SK-N-SH treated with all-trans-retinoic acid at 6 μM for 48 hours (cell line): ENCODE data around the gene EPC2.

Source experiments
- ATAC-seq: fragments of 200-7000 bp; cut with Tn5 transposase; 3 replicates; pipeline ENCODE4 v1.9.1; 2020; ENCODE audit warnings: mild to moderate bottlenecking, moderate library complexity
- ARNTL ChIP-seq: fragments of 450-650 bp; formaldehyde crosslinking; IDR thresholded peaks from 2 replicates; pipeline ENCODE4 v1.5.0; 2020; ENCODE audit warnings: low read depth, mild to moderate bottlenecking, moderate library complexity, borderline replicate concordance
- BACH2 ChIP-seq: fragments of 250-450 bp; sonication (Bioruptor Pico); IDR thresholded peaks from 2 replicates; pipeline ENCODE4 v1.9.0; 2021; ENCODE audit warnings: mild to moderate bottlenecking, borderline replicate concordance
- CSDC2 ChIP-seq: fragments of 250-450 bp; sonication (Bioruptor Pico); IDR thresholded peaks from 2 replicates; pipeline ENCODE4 v1.5.0; 2020; ENCODE audit warnings: mild to moderate bottlenecking, moderate library complexity
- ESRRG ChIP-seq: fragments of 250-450 bp; sonication (Bioruptor Pico); IDR thresholded peaks from 2 replicates; pipeline ENCODE4 v1.6.1; 2021; ENCODE audit warnings: mild to moderate bottlenecking
- GLIS3 ChIP-seq: fragments of 250-450 bp; sonication (Bioruptor Pico); IDR thresholded peaks from 2 replicates; pipeline ENCODE4 v1.5.0; 2020; ENCODE audit warnings: mild to moderate bottlenecking, moderate library complexity
- ISL1 ChIP-seq: fragments of 250-450 bp; sonication (Bioruptor Pico); IDR thresholded peaks from 2 replicates; pipeline ENCODE4 v2.1.2; 2022; ENCODE audit warnings: mild to moderate bottlenecking, moderate library complexity
- OSR1 ChIP-seq: fragments of 250-450 bp; sonication (Bioruptor Pico); IDR thresholded peaks from 2 replicates; pipeline ENCODE4 v1.8.0; 2022; ENCODE audit warnings: moderate library complexity, mild to moderate bottlenecking, inconsistent platforms
- PPARA ChIP-seq: fragments of 250-450 bp; sonication (Bioruptor Pico); IDR thresholded peaks from 2 replicates; pipeline ENCODE4 v1.5.0; 2020; ENCODE audit warnings: mild to moderate bottlenecking, borderline replicate concordance
- RARB ChIP-seq: fragments of 250-450 bp; sonication (Bioruptor Pico); IDR thresholded peaks from 2 replicates; pipeline ENCODE4 v1.8.0; 2021; ENCODE audit warnings: mild to moderate bottlenecking, moderate library complexity
- SNAI2 ChIP-seq: fragments of 250-450 bp; sonication (Bioruptor Pico); IDR thresholded peaks from 2 replicates; pipeline ENCODE4 v1.5.0; 2020; ENCODE audit warnings: mild to moderate bottlenecking, moderate library complexity
- TCF4 ChIP-seq: fragments of 250-450 bp; sonication (Bioruptor Pico); IDR thresholded peaks from 2 replicates; pipeline ENCODE4 v1.8.0; 2021; ENCODE audit warnings: mild to moderate bottlenecking, moderate library complexity, borderline replicate concordance
- TOX ChIP-seq: fragments of 250-450 bp; sonication (Bioruptor Pico); IDR thresholded peaks from 2 replicates; pipeline ENCODE4 v1.8.0; 2021; ENCODE audit warnings: mild to moderate bottlenecking, moderate library complexity, borderline replicate concordance
- ZC3H10 ChIP-seq: fragments of 250-450 bp; sonication (Bioruptor Pico); IDR thresholded peaks from 2 replicates; pipeline ENCODE4 v1.5.1; 2021; ENCODE audit warnings: mild to moderate bottlenecking, moderate library complexity
- ZFP3 ChIP-seq: fragments of 250-450 bp; sonication (Bioruptor Pico); IDR thresholded peaks from 2 replicates; pipeline ENCODE4 v1.5.0; 2020; ENCODE audit warnings: mild to moderate bottlenecking, moderate library complexity
- ZFP30 ChIP-seq: fragments of 450-650 bp; formaldehyde crosslinking; IDR thresholded peaks from 2 replicates; pipeline ENCODE4 v1.5.0; 2022; ENCODE audit warnings: mild to moderate bottlenecking, moderate library complexity
- ZNF565 ChIP-seq: fragments of 450-650 bp; formaldehyde crosslinking; conservative IDR thresholded peaks from 2 replicates; pipeline ENCODE4 v1.5.0; 2020; ENCODE audit warnings: low read depth, mild to moderate bottlenecking, moderate library complexity
- ZNF70 ChIP-seq: fragments of 450-650 bp; formaldehyde crosslinking; IDR thresholded peaks from 2 replicates; pipeline ENCODE4 v1.5.0; 2020; ENCODE audit warnings: mild to moderate bottlenecking, moderate library complexity
- ZNF8 ChIP-seq: fragments of 450-650 bp; formaldehyde crosslinking; IDR thresholded peaks from 2 replicates; pipeline ENCODE4 v1.5.0; 2020; ENCODE audit warnings: mild to moderate bottlenecking, moderate library complexity
- TF ChIP-seq, protein P1 (sequence below): fragments of 250-450 bp; sonication (Bioruptor Pico); IDR thresholded peaks from 2 replicates; pipeline ENCODE4 v1.8.0; 2021; ENCODE audit warnings: low read depth, mild to moderate bottlenecking, moderate library complexity, borderline replicate concordance
- TF ChIP-seq, protein P2 (sequence below): fragments of 250-450 bp; sonication (Bioruptor Pico); IDR thresholded peaks from 2 replicates; pipeline ENCODE4 v1.5.0; 2020; ENCODE audit warnings: mild to moderate bottlenecking, moderate library complexity
- TF ChIP-seq, protein P3 (sequence below): fragments of 250-450 bp; sonication (Bioruptor Pico); IDR thresholded peaks from 2 replicates; pipeline ENCODE4 v1.5.1; 2021; ENCODE audit warnings: mild to moderate bottlenecking, moderate library complexity
- TF ChIP-seq, protein P4 (sequence below): fragments of 250-450 bp; sonication (Bioruptor Pico); IDR thresholded peaks from 2 replicates; pipeline ENCODE4 v1.8.0; 2020; ENCODE audit warnings: mild to moderate bottlenecking, moderate library complexity, borderline replicate concordance
- TF ChIP-seq, protein P5 (sequence below): fragments of 250-450 bp; sonication (Bioruptor Pico); IDR thresholded peaks from 2 replicates; pipeline ENCODE4 v1.5.1; 2020; ENCODE audit warnings: low read depth, mild to moderate bottlenecking, moderate library complexity

EPC2 gene

DNA sequence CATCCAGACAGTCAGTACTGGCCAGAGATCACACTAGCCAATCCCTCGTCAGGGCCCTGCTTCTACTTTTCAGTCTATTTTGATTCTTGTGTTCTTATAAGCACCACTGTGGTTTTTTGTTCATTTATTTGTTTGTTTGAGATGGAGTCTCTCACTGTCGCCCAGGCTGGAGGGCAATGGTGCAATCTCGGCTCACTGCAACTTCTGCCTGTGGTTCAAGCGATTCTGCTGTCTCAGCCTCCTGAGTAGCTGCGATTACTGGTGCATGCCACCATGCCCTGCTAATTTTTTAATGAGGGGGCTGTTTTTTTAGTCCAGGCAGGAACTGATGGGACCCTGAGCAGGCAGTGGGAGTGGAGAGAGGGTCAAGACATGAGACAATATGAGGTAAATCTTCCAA lies 165.5 kb downstream of the EPC2 start:
- no peak for ATAC-seq
- TF ChIP-seq TOX (CRISPR knock-in tag) (no peak), OSR1 (CRISPR knock-in tag) (no peak), CSDC2 (no peak), ZNF70 (CRISPR knock-in tag) (no peak), ZC3H10 (no peak), GLIS3 (CRISPR knock-in tag) (no peak), ZNF8 (no peak), ZFP3 (CRISPR knock-in tag) (no peak), BACH2 (CRISPR knock-in tag) (no peak), TCF4 (CRISPR knock-in tag) (no peak)
- TF ChIP-seq, protein P1, sequence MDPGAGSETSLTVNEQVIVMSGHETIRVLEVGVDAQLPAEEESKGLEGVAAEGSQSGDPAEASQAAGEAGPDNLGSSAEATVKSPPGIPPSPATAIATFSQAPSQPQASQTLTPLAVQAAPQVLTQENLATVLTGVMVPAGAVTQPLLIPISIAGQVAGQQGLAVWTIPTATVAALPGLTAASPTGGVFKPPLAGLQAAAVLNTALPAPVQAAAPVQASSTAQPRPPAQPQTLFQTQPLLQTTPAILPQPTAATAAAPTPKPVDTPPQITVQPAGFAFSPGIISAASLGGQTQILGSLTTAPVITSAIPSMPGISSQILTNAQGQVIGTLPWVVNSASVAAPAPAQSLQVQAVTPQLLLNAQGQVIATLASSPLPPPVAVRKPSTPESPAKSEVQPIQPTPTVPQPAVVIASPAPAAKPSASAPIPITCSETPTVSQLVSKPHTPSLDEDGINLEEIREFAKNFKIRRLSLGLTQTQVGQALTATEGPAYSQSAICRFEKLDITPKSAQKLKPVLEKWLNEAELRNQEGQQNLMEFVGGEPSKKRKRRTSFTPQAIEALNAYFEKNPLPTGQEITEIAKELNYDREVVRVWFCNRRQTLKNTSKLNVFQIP (CRISPR knock-in tag): no peak

DNA sequence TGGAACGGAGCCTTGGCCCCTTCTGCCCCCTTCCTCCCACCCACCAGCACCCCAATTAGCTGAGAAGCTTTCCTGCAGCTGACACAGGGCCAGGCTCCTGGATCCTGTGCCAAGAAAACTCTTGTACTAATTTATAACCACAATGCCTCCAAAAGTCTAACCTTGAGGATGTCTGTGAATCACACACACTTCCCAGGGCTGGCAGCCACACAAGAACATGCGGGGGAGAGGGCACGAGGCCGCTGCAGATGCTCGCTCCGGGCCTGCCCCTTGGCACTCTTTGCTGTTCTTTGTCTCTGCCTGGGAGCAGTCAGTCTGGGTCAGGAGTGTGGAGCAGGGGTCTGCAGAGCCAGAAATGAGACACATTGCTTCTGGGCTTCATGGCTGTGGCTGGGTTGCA lies 167.8 kb downstream of the EPC2 start:
- peak; percentile 75 for ATAC-seq
- TF ChIP-seq, protein P1 (CRISPR knock-in tag): no peak
- peak; percentile 51; the same call in 1 of the 2 replicates for TF ChIP-seq ISL1 (CRISPR knock-in tag)
- TF ChIP-seq ZFP3 (CRISPR knock-in tag): peak; percentile 75
- TF ChIP-seq, all 23 proteins: peak for 2

DNA sequence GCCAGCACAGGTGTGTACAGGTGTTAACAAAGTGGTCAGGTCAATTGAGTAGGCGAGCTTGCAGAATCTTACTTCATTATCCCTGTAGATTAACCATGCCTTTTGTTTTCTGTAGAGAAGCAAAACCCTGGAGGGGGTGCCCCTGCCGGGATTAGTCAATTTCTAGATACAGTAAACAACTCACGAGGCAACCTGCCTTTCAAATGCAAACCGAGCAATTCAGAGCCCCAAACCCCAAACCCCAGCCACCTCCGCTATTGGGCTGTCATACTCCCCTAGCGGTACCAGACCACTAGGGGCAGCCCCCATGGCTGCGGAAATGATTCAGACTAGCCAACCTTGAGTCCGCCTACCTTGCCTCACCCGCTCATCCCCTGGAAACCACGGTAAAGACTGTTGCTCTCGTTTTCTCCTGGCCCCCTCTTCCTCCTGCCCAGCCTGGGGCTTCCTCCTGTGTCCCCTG lies 169.1 kb downstream of the EPC2 start:
- no peak for ATAC-seq
- no peak for TF ChIP-seq ZNF8
- no peak for TF ChIP-seq BACH2 (CRISPR knock-in tag)
- no peak for TF ChIP-seq CSDC2
- no peak for TF ChIP-seq RARB (CRISPR knock-in tag)
- no peak for TF ChIP-seq OSR1 (CRISPR knock-in tag)
- TF ChIP-seq, protein P2, sequence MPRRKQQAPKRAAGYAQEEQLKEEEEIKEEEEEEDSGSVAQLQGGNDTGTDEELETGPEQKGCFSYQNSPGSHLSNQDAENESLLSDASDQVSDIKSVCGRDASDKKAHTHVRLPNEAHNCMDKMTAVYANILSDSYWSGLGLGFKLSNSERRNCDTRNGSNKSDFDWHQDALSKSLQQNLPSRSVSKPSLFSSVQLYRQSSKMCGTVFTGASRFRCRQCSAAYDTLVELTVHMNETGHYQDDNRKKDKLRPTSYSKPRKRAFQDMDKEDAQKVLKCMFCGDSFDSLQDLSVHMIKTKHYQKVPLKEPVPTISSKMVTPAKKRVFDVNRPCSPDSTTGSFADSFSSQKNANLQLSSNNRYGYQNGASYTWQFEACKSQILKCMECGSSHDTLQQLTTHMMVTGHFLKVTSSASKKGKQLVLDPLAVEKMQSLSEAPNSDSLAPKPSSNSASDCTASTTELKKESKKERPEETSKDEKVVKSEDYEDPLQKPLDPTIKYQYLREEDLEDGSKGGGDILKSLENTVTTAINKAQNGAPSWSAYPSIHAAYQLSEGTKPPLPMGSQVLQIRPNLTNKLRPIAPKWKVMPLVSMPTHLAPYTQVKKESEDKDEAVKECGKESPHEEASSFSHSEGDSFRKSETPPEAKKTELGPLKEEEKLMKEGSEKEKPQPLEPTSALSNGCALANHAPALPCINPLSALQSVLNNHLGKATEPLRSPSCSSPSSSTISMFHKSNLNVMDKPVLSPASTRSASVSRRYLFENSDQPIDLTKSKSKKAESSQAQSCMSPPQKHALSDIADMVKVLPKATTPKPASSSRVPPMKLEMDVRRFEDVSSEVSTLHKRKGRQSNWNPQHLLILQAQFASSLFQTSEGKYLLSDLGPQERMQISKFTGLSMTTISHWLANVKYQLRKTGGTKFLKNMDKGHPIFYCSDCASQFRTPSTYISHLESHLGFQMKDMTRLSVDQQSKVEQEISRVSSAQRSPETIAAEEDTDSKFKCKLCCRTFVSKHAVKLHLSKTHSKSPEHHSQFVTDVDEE (CRISPR knock-in tag): no peak
- TF ChIP-seq, protein P3, sequence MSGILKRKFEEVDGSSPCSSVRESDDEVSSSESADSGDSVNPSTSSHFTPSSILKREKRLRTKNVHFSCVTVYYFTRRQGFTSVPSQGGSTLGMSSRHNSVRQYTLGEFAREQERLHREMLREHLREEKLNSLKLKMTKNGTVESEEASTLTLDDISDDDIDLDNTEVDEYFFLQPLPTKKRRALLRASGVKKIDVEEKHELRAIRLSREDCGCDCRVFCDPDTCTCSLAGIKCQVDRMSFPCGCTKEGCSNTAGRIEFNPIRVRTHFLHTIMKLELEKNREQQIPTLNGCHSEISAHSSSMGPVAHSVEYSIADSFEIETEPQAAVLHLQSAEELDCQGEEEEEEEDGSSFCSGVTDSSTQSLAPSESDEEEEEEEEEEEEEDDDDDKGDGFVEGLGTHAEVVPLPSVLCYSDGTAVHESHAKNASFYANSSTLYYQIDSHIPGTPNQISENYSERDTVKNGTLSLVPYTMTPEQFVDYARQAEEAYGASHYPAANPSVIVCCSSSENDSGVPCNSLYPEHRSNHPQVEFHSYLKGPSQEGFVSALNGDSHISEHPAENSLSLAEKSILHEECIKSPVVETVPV (CRISPR knock-in tag): no peak
- TF ChIP-seq ZC3H10: no peak
- TF ChIP-seq, protein P4, sequence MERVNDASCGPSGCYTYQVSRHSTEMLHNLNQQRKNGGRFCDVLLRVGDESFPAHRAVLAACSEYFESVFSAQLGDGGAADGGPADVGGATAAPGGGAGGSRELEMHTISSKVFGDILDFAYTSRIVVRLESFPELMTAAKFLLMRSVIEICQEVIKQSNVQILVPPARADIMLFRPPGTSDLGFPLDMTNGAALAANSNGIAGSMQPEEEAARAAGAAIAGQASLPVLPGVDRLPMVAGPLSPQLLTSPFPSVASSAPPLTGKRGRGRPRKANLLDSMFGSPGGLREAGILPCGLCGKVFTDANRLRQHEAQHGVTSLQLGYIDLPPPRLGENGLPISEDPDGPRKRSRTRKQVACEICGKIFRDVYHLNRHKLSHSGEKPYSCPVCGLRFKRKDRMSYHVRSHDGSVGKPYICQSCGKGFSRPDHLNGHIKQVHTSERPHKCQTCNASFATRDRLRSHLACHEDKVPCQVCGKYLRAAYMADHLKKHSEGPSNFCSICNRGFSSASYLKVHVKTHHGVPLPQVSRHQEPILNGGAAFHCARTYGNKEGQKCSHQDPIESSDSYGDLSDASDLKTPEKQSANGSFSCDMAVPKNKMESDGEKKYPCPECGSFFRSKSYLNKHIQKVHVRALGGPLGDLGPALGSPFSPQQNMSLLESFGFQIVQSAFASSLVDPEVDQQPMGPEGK (CRISPR knock-in tag): no peak
- TF ChIP-seq SNAI2: no peak
- TF ChIP-seq, protein P5, sequence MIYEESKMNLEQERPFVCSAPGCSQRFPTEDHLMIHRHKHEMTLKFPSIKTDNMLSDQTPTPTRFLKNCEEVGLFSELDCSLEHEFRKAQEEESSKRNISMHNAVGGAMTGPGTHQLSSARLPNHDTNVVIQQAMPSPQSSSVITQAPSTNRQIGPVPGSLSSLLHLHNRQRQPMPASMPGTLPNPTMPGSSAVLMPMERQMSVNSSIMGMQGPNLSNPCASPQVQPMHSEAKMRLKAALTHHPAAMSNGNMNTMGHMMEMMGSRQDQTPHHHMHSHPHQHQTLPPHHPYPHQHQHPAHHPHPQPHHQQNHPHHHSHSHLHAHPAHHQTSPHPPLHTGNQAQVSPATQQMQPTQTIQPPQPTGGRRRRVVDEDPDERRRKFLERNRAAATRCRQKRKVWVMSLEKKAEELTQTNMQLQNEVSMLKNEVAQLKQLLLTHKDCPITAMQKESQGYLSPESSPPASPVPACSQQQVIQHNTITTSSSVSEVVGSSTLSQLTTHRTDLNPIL: no peak
- no peak for TF ChIP-seq ARNTL
- TF ChIP-seq ESRRG (CRISPR knock-in tag): no peak
- no peak for TF ChIP-seq PPARA (CRISPR knock-in tag)
- no peak for TF ChIP-seq GLIS3 (CRISPR knock-in tag)
- no peak for TF ChIP-seq ZFP30
- no peak for TF ChIP-seq TCF4 (CRISPR knock-in tag)
- TF ChIP-seq ZNF565: no peak
